Upper lobe of right lung (tissue), 1 donor: ENCODE measurements around the gene AMTN. TPM values are rescaled to one million over a fixed set of nuclear protein-coding genes. Genes with fewer than 3 reads are reported as not detected.
"Not testable (repeated sequence)": the region's sequence is repeated elsewhere in the genome, so short reads cannot be mapped to it uniquely, and the experiment has no call there.

ENCODE experiments used
- ATAC-seq: fragments of 200-7000 bp; cut with Tn5 transposase; one replicate; pipeline ENCODE4 v1.9.1; 2020; ENCODE audit warnings: mild to moderate bottlenecking, moderate library complexity
- DNase-seq: peaks from one replicate; pipeline ENCODE4 v3.0.0-alpha.2; 2020
- H3K27ac ChIP-seq: fragments of 200-600 bp; one replicate; pipeline ENCODE4 v1.8.0; 2022
- H3K27me3 ChIP-seq: fragments of 200-600 bp; one replicate; pipeline ENCODE4 v1.8.0; 2022; ENCODE audit warnings: mild to moderate bottlenecking
- H3K36me3 ChIP-seq: fragments of 200-600 bp; one replicate; pipeline ENCODE4 v1.8.0; 2022
- H3K4me1 ChIP-seq: fragments of 200-600 bp; one replicate; pipeline ENCODE4 v1.8.0; 2022
- H3K4me3 ChIP-seq: fragments of 200-600 bp; one replicate; pipeline ENCODE4 v1.8.0; 2022; ENCODE audit warnings: mild to moderate bottlenecking
- H3K9me3 ChIP-seq: fragments of 200-600 bp; one replicate; pipeline ENCODE4 v1.8.0; 2022
- intact Hi-C: fragments of 100-400 bp; cut with DNase I; formaldehyde crosslinking; loops from one replicate; pipeline ENCODE4 v1.11.0; 2022
- long read RNA-seq: library from polyadenylated mRNA; unstranded; transcript quantifications from one replicate; pipeline ENCODE4 v2.0.0, GENCODE V29; 2021
- total RNA-seq: library from RNA; stranded (reverse); fragmentation: NEBNext Ultra II Directional; extraction: Animal tissue kit (Norgen Biotek cat#: 25700); gene quantifications from one replicate; pipeline ENCODE4 v1.2.1, GENCODE V29; 2021
- TF ChIP-seq, protein P1 (sequence below): fragments of 200-600 bp; IDR thresholded peaks from one replicate; pipeline ENCODE4 v1.8.0; 2022; ENCODE audit warnings: antibody characterized with exemption
- donor health status: DM: no; HTN: yes; CAD: no; lungs with severe emphysema.

The AMTN gene, protein sequence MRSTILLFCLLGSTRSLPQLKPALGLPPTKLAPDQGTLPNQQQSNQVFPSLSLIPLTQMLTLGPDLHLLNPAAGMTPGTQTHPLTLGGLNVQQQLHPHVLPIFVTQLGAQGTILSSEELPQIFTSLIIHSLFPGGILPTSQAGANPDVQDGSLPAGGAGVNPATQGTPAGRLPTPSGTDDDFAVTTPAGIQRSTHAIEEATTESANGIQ
- total RNA-seq: not detected
- long read RNA-seq: 0 reads

GRCh38 chr4:70518269-70518668, at the start of gene AMTN:
Gene AMTN (plus strand): TSS chr4:70518569. CDS start chr4:70518778, 209 bp downstream.
- intact Hi-C loops: no loop called here
- Histone ChIP-seq H3K27ac (no peak within 1 kb of the TSS), H3K36me3 (no peaks in the 10 kb centered on the region), H3K27me3 (no peaks in the 10 kb centered on the region), H3K4me1 (no peaks in the 10 kb centered on the region), H3K9me3 (no peaks in the 10 kb centered on the region), H3K4me3 (no peak within 1 kb of the TSS)
- TF ChIP-seq, protein P1, sequence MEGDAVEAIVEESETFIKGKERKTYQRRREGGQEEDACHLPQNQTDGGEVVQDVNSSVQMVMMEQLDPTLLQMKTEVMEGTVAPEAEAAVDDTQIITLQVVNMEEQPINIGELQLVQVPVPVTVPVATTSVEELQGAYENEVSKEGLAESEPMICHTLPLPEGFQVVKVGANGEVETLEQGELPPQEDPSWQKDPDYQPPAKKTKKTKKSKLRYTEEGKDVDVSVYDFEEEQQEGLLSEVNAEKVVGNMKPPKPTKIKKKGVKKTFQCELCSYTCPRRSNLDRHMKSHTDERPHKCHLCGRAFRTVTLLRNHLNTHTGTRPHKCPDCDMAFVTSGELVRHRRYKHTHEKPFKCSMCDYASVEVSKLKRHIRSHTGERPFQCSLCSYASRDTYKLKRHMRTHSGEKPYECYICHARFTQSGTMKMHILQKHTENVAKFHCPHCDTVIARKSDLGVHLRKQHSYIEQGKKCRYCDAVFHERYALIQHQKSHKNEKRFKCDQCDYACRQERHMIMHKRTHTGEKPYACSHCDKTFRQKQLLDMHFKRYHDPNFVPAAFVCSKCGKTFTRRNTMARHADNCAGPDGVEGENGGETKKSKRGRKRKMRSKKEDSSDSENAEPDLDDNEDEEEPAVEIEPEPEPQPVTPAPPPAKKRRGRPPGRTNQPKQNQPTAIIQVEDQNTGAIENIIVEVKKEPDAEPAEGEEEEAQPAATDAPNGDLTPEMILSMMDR: no peak
- no peak for DNase-seq
- ATAC-seq: no peak

DNA sequence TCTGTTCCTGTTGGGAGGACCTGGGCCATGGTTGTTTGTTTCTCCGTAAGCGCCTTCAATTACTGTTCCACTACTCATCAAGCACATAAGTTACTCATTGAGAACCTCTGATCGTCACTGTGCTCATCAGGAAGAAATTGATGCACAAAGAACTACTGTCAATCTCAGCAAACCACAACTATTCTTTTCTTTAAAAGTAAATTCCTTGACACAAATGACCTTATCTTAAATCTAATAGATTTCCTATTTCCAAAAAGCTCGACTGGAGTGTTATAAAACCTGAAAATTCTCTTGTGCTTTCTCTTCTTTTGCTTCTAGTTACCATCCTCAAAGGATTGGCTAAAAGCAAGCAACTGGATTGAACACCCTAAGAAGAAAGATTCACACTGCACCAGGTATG, 46.5 kb upstream of the AMTN start, which contains the start of gene MUC7:
Gene MUC7 (plus strand): TSS at position 301 of the 400 bp plus-strand sequence. CDS start 1,825 bp downstream, outside the sequence.
- TF ChIP-seq, protein P1: no peak
- no peak for DNase-seq
- no peak for ATAC-seq
- Histone ChIP-seq H3K27ac (no peak within 1 kb of the TSS), H3K36me3 (no peaks in the 10 kb centered on the region), H3K9me3 (no peaks in the 10 kb centered on the region), H3K27me3 (no peaks in the 10 kb centered on the region), H3K4me3 (no peak within 1 kb of the TSS), H3K4me1 (no peaks in the 10 kb centered on the region)
- intact Hi-C loops: no loop called here

DNA sequence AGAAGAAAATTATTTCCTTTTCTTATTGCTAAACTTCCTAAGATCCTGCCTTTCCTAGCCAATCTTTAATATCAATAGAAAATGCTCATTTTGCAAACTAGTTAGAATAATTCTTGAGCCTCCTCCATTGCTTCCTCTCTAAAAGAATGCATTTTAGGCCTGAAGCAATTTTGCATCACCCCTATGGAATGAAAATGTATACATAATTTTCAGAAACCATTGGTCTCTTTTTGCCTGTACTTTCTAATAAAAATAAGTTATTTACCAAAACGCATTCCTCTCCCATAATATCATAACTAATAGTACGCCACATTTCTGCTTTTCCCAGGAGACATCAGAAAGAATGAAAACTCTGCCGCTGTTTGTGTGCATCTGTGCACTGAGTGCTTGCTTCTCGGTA, 44.7 kb upstream of the AMTN start:
- Histone ChIP-seq H3K9me3 (no peaks in the 10 kb centered on the region), H3K27me3 (no peaks in the 10 kb centered on the region), H3K4me3 (no peak overlapping the region), H3K4me1 (no peaks in the 10 kb centered on the region), H3K36me3 (no peaks in the 10 kb centered on the region), H3K27ac (no peak overlapping the region)
- TF ChIP-seq, protein P1: no peak
- DNase-seq: no peak
- ATAC-seq: no peak
- intact Hi-C loops: no loop called here

- no peak overlapping the region for H3K4me3 ChIP-seq
- no peaks in the 10 kb centered on the region for H3K4me1 ChIP-seq
- intact Hi-C loops: no loop called here
- no peak overlapping the region for H3K27ac ChIP-seq
- no peaks in the 10 kb centered on the region for H3K9me3 ChIP-seq
- ATAC-seq (no peak), DNase-seq (no peak)
- TF ChIP-seq, protein P1: no peak
- no peaks in the 10 kb centered on the region for H3K27me3 ChIP-seq
- no peaks in the 10 kb centered on the region for H3K36me3 ChIP-seq
Measured at GRCh38 chr4:70488748-70489147, 29.6 kb upstream of the AMTN start.

DNA sequence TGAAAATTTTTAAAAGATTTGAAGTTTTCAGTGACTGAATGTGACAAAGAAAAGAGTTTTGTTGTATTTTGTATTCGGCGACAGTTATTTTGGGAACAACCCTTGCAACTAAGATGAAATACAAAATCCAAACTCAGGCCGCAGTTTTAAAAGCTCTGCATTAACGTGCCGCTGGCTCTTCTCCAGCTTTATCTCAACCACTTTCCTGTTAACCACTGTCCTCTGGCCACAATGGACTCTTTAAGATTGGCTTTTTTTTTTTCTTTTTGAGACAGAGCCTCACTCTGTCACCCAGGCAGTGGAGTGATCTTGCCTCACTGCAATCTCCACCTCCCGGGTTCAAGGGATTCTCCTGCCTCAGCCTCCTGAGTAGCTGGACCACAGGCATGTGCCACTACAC, 22.1 kb upstream of the AMTN start:
- H3K27me3 ChIP-seq: no peaks in the 10 kb centered on the region
- H3K9me3 ChIP-seq: no peaks in the 10 kb centered on the region
- H3K4me3 ChIP-seq: no peak overlapping the region
- ATAC-seq: no peak
- H3K36me3 ChIP-seq: no peaks in the 10 kb centered on the region
- H3K27ac ChIP-seq: no peak overlapping the region
- no peaks in the 10 kb centered on the region for H3K4me1 ChIP-seq
- DNase-seq: no peak
- TF ChIP-seq, protein P1: no peak
- intact Hi-C loops: no loop called here

GRCh38 chr4:70501838-70502237, 16.5 kb upstream of the AMTN start:
- ATAC-seq, H3K4me1 ChIP-seq, DNase-seq, H3K27ac ChIP-seq, H3K9me3 ChIP-seq, H3K4me3 ChIP-seq, H3K27me3 ChIP-seq, H3K36me3 ChIP-seq, intact Hi-C loops: not testable (repeated sequence)
